SK-N-MC (cell line): Measurements from ENCODE around the gene SMAD3.
A peak's percentile ranks its signal among the peaks of the same experiment; 100 is the strongest.

Experiments
- DNase-seq: peaks from one replicate; pipeline ENCODE4 v3.0.0-alpha.2; 2011; ENCODE audit warnings: low read depth, low spot score
- H3K27ac ChIP-seq: fragments of 200-600 bp; sonication (generic); 2 replicates; pipeline ENCODE4 v1.5.1; 2016; ENCODE audit warnings: mixed run types
- H3K36me3 ChIP-seq: fragments of 200-600 bp; sonication (generic); 2 replicates; pipeline ENCODE4 v1.6.1; 2017; ENCODE audit warnings: antibody characterized with exemption, low read length, mixed read lengths; ENCODE audit not compliant: insufficient read depth
- H3K4me3 ChIP-seq: fragments of 200-600 bp; sonication (generic); 2 replicates; pipeline ENCODE4 v1.5.1; 2016
- H3K9ac ChIP-seq: fragments of 200-600 bp; sonication (generic); 2 replicates; pipeline ENCODE4 v1.8.0; 2017; ENCODE audit warnings: mixed run types, mixed read lengths; ENCODE audit not compliant: insufficient read length
- H3K9me3 ChIP-seq: fragments of 200-600 bp; sonication (generic); 2 replicates; pipeline ENCODE4 v1.6.1; 2017; ENCODE audit warnings: low read depth, mild to moderate bottlenecking, antibody characterized with exemption, low read length, moderate library complexity, mixed read lengths
- EZH2 ChIP-seq: fragments of 200-600 bp; sonication (generic); IDR thresholded peaks from one replicate; pipeline ENCODE4 v1.6.1; 2017; ENCODE audit warnings: antibody characterized with exemption
- FOXP2 ChIP-seq: optimal IDR thresholded peaks from 2 replicates; pipeline ENCODE3; 2011; ENCODE audit warnings: mild to moderate bottlenecking, moderate library complexity; ENCODE audit not compliant: insufficient read depth; ENCODE audit errors: extremely low read length, control extremely low read depth
- POLR2AphosphoS5 ChIP-seq: IDR thresholded peaks from 2 replicates; pipeline ENCODE4 v1.6.1; 2012; ENCODE audit warnings: mild to moderate bottlenecking, low read depth, low read length, borderline replicate concordance

Gene SMAD3

DNA sequence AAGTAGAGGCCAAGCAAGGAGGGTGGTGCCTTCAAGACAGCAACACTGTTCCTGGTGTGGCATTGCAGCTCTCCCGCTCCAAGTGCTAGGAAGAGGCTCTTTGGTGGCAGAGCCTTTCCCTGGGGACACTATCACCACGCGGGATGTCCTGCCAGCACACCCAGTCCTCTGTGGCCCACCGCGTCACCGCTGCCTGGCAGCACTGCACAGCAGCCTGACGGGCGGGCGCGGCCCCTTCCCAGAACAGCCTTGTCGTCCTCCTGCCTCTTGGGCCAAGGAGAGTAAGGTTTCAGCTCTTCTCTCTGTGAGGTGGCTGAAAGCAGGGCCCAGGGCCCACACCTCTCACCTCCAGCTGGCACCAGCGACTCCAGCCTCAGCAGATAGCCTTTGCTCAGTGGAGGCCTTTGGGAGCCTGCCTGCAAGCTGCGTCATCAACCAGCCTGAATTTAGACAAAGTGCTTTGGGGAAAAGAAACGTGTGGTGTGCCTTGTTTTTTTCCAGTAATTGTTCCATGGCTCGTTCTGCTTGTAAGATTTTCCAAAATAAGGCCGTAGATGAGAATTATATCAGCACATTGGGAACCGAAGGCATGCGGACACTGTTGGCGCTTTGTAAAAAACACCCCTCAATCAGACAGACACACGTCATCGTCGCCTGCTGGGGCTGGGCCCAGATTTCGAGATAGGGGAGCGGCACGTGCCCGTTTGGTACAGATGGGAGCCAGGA, 124.1 kb downstream of the SMAD3 start:
- DNase-seq = no peak
- TF ChIP-seq FOXP2 (no peak), POLR2AphosphoS5 (no peak), EZH2 (no peak)
- Histone ChIP-seq H3K4me3 (no peak overlapping the region), H3K36me3 (peaks cover 29% of the 10 kb centered on the region), H3K9ac (no peak overlapping the region), H3K9me3 (no peaks in the 10 kb centered on the region), H3K27ac (peak overlapping the region; percentile 94)

DNA sequence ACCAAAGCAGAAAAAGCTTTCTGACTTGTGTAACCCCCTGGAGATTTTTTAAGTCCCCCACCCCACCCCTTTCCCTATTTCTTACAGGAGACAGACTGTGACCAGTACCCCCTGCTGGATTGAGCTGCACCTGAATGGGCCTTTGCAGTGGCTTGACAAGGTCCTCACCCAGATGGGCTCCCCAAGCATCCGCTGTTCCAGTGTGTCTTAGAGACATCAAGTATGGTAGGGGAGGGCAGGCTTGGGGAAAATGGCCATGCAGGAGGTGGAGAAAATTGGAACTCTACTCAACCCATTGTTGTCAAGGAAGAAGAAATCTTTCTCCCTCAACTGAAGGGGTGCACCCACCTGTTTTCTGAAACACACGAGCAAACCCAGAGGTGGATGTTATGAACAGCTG, 124.9 kb downstream of the SMAD3 start:
- no peak overlapping the region for H3K27ac ChIP-seq
- TF ChIP-seq FOXP2 (no peak), POLR2AphosphoS5 (no peak), EZH2 (no peak)
- no peak overlapping the region for H3K4me3 ChIP-seq
- H3K9me3 ChIP-seq = no peaks in the 10 kb centered on the region
- no peak for DNase-seq
- H3K9ac ChIP-seq = no peak overlapping the region
- peaks cover 23% of the 10 kb centered on the region for H3K36me3 ChIP-seq

DNA sequence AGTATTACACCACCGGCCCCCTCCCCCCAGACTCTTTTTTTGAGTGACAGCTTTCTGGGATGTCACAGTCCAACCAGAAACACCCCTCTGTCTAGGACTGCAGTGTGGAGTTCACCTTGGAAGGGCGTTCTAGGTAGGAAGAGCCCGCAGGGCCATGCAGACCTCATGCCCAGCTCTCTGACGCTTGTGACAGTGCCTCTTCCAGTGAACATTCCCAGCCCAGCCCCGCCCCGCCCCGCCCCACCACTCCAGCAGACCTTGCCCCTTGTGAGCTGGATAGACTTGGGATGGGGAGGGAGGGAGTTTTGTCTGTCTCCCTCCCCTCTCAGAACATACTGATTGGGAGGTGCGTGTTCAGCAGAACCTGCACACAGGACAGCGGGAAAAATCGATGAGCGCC, 125.4 kb downstream of the SMAD3 start:
- no peak for TF ChIP-seq FOXP2
- TF ChIP-seq EZH2 = no peak
- TF ChIP-seq POLR2AphosphoS5 = no peak
- H3K36me3 ChIP-seq = peaks cover 23% of the 10 kb centered on the region
- no peak overlapping the region for H3K9ac ChIP-seq
- H3K9me3 ChIP-seq = no peaks in the 10 kb centered on the region
- no peak overlapping the region for H3K27ac ChIP-seq
- no peak for DNase-seq
- no peak overlapping the region for H3K4me3 ChIP-seq

DNA sequence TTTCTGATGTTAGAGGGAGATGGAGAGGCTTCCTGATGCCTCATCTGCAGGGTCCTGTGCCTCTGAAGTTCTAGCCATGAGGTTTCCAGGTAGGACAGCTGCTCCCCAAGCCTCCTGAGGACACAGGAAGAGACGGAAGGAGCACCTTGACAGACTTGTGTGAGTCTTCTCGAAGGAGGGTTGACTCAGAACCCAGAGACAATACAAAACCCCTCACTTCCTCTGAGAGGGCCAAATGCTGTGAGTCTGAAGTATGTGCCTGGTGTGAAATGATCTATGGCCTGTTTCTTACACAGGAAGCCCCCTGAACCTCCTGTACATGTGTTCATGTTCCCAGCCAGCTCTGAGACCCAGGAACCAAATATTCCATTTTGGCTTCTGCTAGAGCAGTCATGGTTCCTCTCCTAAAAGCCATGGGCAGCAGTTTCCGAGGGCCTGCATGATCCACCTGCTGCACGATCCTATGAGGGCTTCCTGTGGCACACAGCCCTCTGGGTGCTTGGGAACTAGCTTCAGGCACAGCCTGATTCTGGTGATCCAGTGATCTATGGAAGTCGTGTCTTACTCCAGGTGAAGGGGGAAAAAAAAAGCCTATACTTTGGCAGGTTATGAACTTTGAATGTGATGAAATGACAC, 126.9 kb downstream of the SMAD3 start:
- no peak overlapping the region for H3K9ac ChIP-seq
- H3K9me3 ChIP-seq = no peaks in the 10 kb centered on the region
- H3K36me3 ChIP-seq = peaks cover 23% of the 10 kb centered on the region
- H3K4me3 ChIP-seq = no peak overlapping the region
- H3K27ac ChIP-seq = no peak overlapping the region
- TF ChIP-seq POLR2AphosphoS5 (no peak), FOXP2 (no peak), EZH2 (no peak)
- DNase-seq = no peak

DNA sequence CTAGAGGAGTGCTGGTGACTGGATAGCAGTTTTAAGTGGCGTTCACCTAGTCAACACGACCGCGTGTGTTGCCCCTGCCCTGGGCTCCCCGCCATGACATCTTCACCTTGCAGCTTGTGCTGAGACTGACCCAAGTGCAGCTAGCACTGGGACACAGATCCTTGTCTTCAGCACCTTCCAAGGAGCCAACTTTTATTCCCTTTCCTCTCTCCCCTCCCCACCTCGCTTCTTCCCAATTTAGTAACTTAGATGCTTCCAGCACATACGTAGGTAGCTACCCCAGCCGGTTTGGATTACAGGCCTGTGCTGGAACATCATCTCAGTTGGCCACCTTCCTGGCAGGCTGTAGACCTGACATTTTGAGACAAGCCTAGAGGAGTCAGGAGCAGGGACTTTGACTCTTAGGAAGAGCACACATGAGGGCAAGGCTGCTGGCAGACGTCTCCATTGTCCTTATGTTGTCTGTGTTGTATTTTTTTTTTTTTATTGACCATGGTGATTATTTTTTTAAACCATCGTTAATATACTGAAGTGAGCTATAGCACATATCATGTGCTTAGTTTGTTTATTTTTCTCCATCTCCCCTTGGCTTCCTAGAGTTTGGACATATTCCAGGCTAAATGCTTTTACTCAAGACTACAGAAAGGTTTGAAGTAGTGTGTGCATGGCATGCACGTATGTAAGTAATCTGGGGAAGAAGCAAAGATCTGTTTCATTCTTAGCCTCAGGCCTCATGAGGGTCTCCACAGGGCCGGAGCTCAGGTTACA, 128.0 kb downstream of the SMAD3 start:
- peaks cover 19% of the 10 kb centered on the region for H3K36me3 ChIP-seq
- H3K4me3 ChIP-seq = no peak overlapping the region
- DNase-seq = no peak
- H3K27ac ChIP-seq = no peak overlapping the region
- H3K9me3 ChIP-seq = no peaks in the 10 kb centered on the region
- TF ChIP-seq POLR2AphosphoS5 = no peak
- TF ChIP-seq EZH2 = no peak
- TF ChIP-seq FOXP2 = no peak
- H3K9ac ChIP-seq = no peak overlapping the region

DNA sequence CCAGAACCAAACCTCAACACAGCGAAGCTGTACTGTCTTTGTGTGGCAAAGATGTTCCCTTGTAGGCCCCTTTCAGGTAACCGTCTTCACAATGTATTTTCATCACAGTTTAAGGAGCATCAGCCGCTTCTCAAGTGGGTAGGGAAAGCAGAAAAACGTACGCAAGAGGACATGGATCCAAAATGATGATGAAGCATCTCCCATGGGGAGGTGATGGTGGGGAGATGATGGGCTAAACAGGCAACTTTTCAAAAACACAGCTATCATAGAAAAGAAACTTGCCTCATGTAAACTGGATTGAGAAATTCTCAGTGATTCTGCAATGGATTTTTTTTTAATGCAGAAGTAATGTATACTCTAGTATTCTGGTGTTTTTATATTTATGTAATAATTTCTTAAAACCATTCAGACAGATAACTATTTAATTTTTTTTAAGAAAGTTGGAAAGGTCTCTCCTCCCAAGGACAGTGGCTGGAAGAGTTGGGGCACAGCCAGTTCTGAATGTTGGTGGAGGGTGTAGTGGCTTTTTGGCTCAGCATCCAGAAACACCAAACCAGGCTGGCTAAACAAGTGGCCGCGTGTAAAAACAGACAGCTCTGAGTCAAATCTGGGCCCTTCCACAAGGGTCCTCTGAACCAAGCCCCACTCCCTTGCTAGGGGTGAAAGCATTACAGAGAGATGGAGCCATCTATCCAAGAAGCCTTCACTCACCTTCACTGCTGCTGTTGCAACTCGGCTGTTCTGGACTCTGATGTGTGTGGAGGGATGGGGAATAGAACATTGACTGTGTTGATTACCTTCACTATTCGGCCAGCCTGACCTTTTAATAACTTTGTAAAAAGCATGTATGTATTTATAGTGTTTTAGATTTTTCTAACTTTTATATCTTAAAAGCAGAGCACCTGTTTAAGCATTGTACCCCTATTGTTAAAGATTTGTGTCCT, 129.0 kb downstream of the SMAD3 start:
- TF ChIP-seq FOXP2 = no peak
- TF ChIP-seq EZH2 = no peak
- TF ChIP-seq POLR2AphosphoS5 = no peak
- peaks cover 17% of the 10 kb centered on the region for H3K36me3 ChIP-seq

DNA sequence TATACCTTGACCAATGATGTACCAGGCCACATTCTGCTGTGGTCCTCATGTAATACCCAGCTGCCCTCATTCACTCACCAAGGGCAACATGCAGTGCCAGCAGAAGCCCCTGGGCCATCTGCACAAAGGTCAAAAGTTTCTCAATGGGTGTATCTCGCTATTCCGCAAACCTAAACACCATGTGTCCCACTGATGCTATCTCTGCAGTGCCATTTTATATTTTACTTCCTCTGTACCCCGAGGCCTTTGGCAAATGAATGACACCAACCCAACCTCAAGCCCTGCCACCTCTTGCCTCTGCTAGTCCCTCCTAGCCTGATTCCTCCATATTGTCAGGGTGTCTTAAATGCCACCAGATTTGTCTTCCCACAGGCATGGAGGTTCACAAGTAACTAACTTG, 129.9 kb downstream of the SMAD3 start:
- Histone ChIP-seq H3K4me3 (no peak overlapping the region), H3K27ac (no peak overlapping the region), H3K9ac (no peak overlapping the region), H3K9me3 (no peaks in the 10 kb centered on the region), H3K36me3 (peaks cover 8% of the 10 kb centered on the region)
- DNase-seq = no peak
- no peak for TF ChIP-seq EZH2
- TF ChIP-seq POLR2AphosphoS5 = no peak
- TF ChIP-seq FOXP2 = no peak

More for the DNA sequence above, 129.0 kb downstream of the SMAD3 start:
- H3K4me3 ChIP-seq = no peak overlapping the region
- DNase-seq = no peak
- no peak overlapping the region for H3K9ac ChIP-seq
- no peak overlapping the region for H3K27ac ChIP-seq
- H3K9me3 ChIP-seq = no peaks in the 10 kb centered on the region

DNA sequence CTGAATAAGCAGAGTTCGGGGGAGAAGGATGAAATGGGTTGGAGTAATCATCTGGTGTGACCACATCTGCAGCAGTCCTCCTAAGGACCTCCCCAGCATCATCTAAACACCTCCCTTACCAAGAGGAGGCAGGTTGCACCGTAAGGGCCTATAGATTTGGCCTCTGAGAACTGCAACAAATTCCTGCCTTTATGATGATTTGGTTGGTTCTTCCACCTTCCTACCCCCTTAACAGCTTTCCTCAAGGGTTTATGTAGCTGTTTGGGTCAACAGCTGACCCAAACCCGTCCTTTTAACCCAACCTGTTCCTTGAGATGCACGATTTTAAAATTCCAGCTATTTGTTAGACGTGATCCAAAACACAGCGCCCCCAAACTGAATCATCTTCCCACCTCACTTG, 130.8 kb downstream of the SMAD3 start:
- H3K9ac ChIP-seq = no peak overlapping the region
- no peak overlapping the region for H3K27ac ChIP-seq
- TF ChIP-seq POLR2AphosphoS5 (no peak), EZH2 (no peak), FOXP2 (no peak)
- no peak overlapping the region for H3K4me3 ChIP-seq
- peaks cover under 1% of the 10 kb centered on the region; the same call in 1 of the 2 replicates for H3K36me3 ChIP-seq
- DNase-seq = no peak
- no peaks in the 10 kb centered on the region for H3K9me3 ChIP-seq
